IMR-90 (cell line): ENCODE measurements around the gene PPP1R16B. TPM values are rescaled to one million over a fixed set of nuclear protein-coding genes. Genes with fewer than 3 reads are reported as not detected.

ENCODE experiments used
- ATAC-seq: fragments of 200-7000 bp; cut with Tn5 transposase; 2 replicates; pipeline ENCODE4 v1.9.1; 2020; ENCODE audit warnings: low read depth, mild to moderate bottlenecking, moderate library complexity
- BruUV-seq: library from RNA; stranded (reverse); fragments of 400-500 nt; replicated peaks from 2 replicates; lab custom pipeline; 2021; lab: Mats Ljungman, UMichigan
- CTCF ChIA-PET: fragments of 300-600 bp; formaldehyde crosslinking; extraction: SDS; loops from one replicate; lab custom pipeline; 2021; ENCODE audit warnings: antibody characterized with exemption; lab: Yijun Ruan, JAX
- POLR2A ChIA-PET: fragments of 300-600 bp; sonication (Branson Sonifier 250); formaldehyde crosslinking; loops from one replicate; lab custom pipeline; 2022; ENCODE audit warnings: antibody characterized with exemption; ENCODE audit not compliant: unreplicated experiment; lab: Charles Lee
- DNase-seq: peaks from one replicate; pipeline ENCODE4 v3.0.0; 2013
- H2AFZ ChIP-seq: replicated peaks from 2 replicates; pipeline ENCODE3; 2013; ENCODE audit warnings: low read length, mild to moderate bottlenecking; ENCODE audit not compliant: poor library complexity
- H2AK5ac ChIP-seq: 2 replicates; pipeline ENCODE4 v1.6.1; 2013; ENCODE audit warnings: low read depth, low read length, inconsistent platforms
- H2AK9ac ChIP-seq: replicated peaks from 2 replicates; pipeline ENCODE3; 2013; ENCODE audit warnings: mild to moderate bottlenecking, low read depth, low read length, moderate library complexity; ENCODE audit not compliant: poor library complexity
- H2BK120ac ChIP-seq: 2 replicates; pipeline ENCODE4 v1.6.1; 2013; ENCODE audit warnings: low read depth, low read length, inconsistent platforms
- H2BK15ac ChIP-seq: 3 replicates; pipeline ENCODE4 v1.6.1; 2013; ENCODE audit warnings: low read depth, low read length, inconsistent platforms
- H2BK20ac ChIP-seq: 2 replicates; pipeline ENCODE4 v1.6.1; 2013; ENCODE audit warnings: low read depth, mild to moderate bottlenecking, inconsistent platforms, low read length, moderate library complexity
- H2BK5ac ChIP-seq: 2 replicates; pipeline ENCODE4 v1.6.1; 2013; ENCODE audit warnings: mild to moderate bottlenecking, low read depth, low read length, inconsistent platforms; ENCODE audit not compliant: poor library complexity, severe bottlenecking
- H3K14ac ChIP-seq: replicated peaks from 2 replicates; pipeline ENCODE4 v1.6.1; 2013; ENCODE audit warnings: low read depth, low read length, inconsistent platforms
- H3K18ac ChIP-seq: 2 replicates; pipeline ENCODE4 v1.6.1; 2013; ENCODE audit warnings: low read depth, low read length, control low read depth
- H3K23ac ChIP-seq: 2 replicates; pipeline ENCODE4 v1.6.1; 2013; ENCODE audit warnings: low read depth, low read length, inconsistent platforms
- H3K27ac ChIP-seq: 2 replicates; pipeline ENCODE4 v1.5.1; 2013; ENCODE audit warnings: mild to moderate bottlenecking, control low read depth, low read length; ENCODE audit not compliant: insufficient read depth
- H3K27me3 ChIP-seq: 2 replicates; pipeline ENCODE4 v1.6.1; 2013; ENCODE audit warnings: low read length; ENCODE audit not compliant: control insufficient read depth, insufficient read depth
- H3K36me3 ChIP-seq: 2 replicates; pipeline ENCODE4 v1.6.1; 2013; ENCODE audit warnings: low read length, mixed read lengths; ENCODE audit not compliant: control insufficient read depth, insufficient read depth
- H3K4ac ChIP-seq: 2 replicates; pipeline ENCODE4 v1.6.1; 2013; ENCODE audit warnings: low read depth, low read length, inconsistent platforms
- H3K4me1 ChIP-seq: 2 replicates; pipeline ENCODE4 v1.6.1; 2013; ENCODE audit warnings: low read length, mixed read lengths; ENCODE audit not compliant: control insufficient read depth, insufficient read depth
- H3K4me2 ChIP-seq: 2 replicates; pipeline ENCODE4 v1.6.1; 2013; ENCODE audit warnings: low read depth, mild to moderate bottlenecking, control low read depth, low read length, moderate library complexity
- H3K4me3 ChIP-seq: 2 replicates; pipeline ENCODE4 v1.5.1; 2013; ENCODE audit warnings: low read depth, mild to moderate bottlenecking, control low read depth, low read length, moderate library complexity; ENCODE audit not compliant: insufficient read depth
- H3K56ac ChIP-seq: 2 replicates; pipeline ENCODE4 v1.6.1; 2013; ENCODE audit warnings: low read length, inconsistent platforms; ENCODE audit not compliant: insufficient read depth; ENCODE audit errors: extremely low read depth
- H3K79me1 ChIP-seq, 2 experiments: 2 replicates each; pipeline ENCODE4 v1.6.1; 2013; ENCODE audit warnings: low read length in 2 of 2, inconsistent platforms in 1 of 2, low read depth in 1 of 2
- H3K9ac ChIP-seq: 2 replicates; pipeline ENCODE4 v1.6.1; 2013; ENCODE audit warnings: low read depth, low read length, control low read depth
- H3K9me1 ChIP-seq: 2 replicates; pipeline ENCODE4 v1.6.1; 2013; ENCODE audit warnings: low read length, inconsistent platforms; ENCODE audit not compliant: insufficient read depth
- H3K9me3 ChIP-seq: 2 replicates; pipeline ENCODE4 v1.6.1; 2013; ENCODE audit warnings: low read length; ENCODE audit not compliant: control insufficient read depth, insufficient read depth
- H4K20me1 ChIP-seq: 2 replicates; pipeline ENCODE4 v1.6.1; 2013; ENCODE audit warnings: low read length, inconsistent platforms; ENCODE audit not compliant: insufficient read depth
- H4K5ac ChIP-seq: 2 replicates; pipeline ENCODE4 v1.6.1; 2013; ENCODE audit warnings: mild to moderate bottlenecking, low read depth, low read length, control low read depth
- H4K8ac ChIP-seq, 2 experiments: 2 replicates each; pipeline ENCODE4 v1.6.1; 2013; ENCODE audit warnings: low read depth in 2 of 2, low read length in 2 of 2, control low read depth in 1 of 2, inconsistent platforms in 1 of 2
- H4K91ac ChIP-seq: 2 replicates; pipeline ENCODE4 v1.6.1; 2013; ENCODE audit warnings: low read depth, low read length, inconsistent platforms; ENCODE audit not compliant: insufficient read depth
- FOS ChIP-seq: fragments of 150-350 bp; IDR thresholded peaks from 2 replicates; pipeline ENCODE4 v1.6.1; 2016; ENCODE audit warnings: low read depth, low read length
- SMC3 ChIP-seq: fragments of 150-350 bp; IDR thresholded peaks from 2 replicates; pipeline ENCODE4 v1.6.1; 2016; ENCODE audit warnings: low read depth, mild to moderate bottlenecking, antibody characterized with exemption, low read length, moderate library complexity
- WGBS, 2 experiments: methylation state at CpG; one replicate each; pipeline versions ENCODE4 v1.1.5 to v1.1.7; 2013; ENCODE audit warnings: missing lambda C conversion rate in 2 of 2; ENCODE audit not compliant: insufficient read length in 1 of 2; ENCODE audit errors: extremely low coverage in 2 of 2; 5-methylcytosine and 5-hydroxymethylcytosine counted together
- dilution Hi-C: fragments of 300-500 bp; cut with HindIII; formaldehyde crosslinking; loops from one replicate; pipeline ENCODE4 v1.14.3; 2018; ENCODE audit warnings: low sequenced_read_pairs; ENCODE audit not compliant: unreplicated experiment
- in situ Hi-C: fragments of 300-500 bp; cut with MboI; formaldehyde crosslinking; loops from 3 replicates; pipeline ENCODE4 v1.14.3; 2019; ENCODE audit warnings: low sequenced_read_pairs, inconsistent platforms, mixed read lengths
- intact Hi-C: fragments of 100-400 bp; cut with micrococcal nuclease; formaldehyde crosslinking; loops from 2 replicates; pipeline ENCODE4 v1.10.0; 2022
- polyA plus RNA-seq, 3 experiments: library from polyadenylated mRNA; depleted of rRNA; stranded (reverse); fragments of >200 nt; gene quantifications; 2 replicates each; pipeline ENCODE4 v1.2.3, GENCODE V29; 2012; ENCODE audit warnings: low replicate concordance in 1 of 3
- total RNA-seq: library from RNA; depleted of rRNA; stranded (reverse); fragments of >200 nt; gene quantifications from 2 replicates; pipeline ENCODE4 v1.2.3, GENCODE V29; 2012

Gene PPP1R16B
- total and polyA plus RNA-seq, 2 of the 4 experiments (the other 2 are of a cell fraction) = not detected

GRCh38 chr20:38875175-38875993 is 69.9 kb downstream of the PPP1R16B start (continued):
- no peak for TF ChIP-seq FOS

GRCh38 chr20:38877483-38877882 is 72.0 kb downstream of the PPP1R16B start:
- no TSS peak for BruUV-seq
- no peak overlapping the region for H3K18ac ChIP-seq
- no peak overlapping the region for H2BK5ac ChIP-seq
- H3K56ac ChIP-seq = no peak overlapping the region
- no peak overlapping the region for H3K4me3 ChIP-seq
- in situ Hi-C loops (no loop called here), intact Hi-C loops (no loop called here), dilution Hi-C loops (no loop called here)
- no peak overlapping the region for H4K5ac ChIP-seq
- no peak overlapping the region for H2AK5ac ChIP-seq
- ChIA-PET POLR2A (no interaction called here), CTCF (no interaction called here)
- no peak for TF ChIP-seq SMC3
- no peak overlapping the region for H2BK120ac ChIP-seq
- H2BK15ac ChIP-seq = no peak overlapping the region
- no peak overlapping the region for H4K8ac ChIP-seq
- ATAC-seq (no peak), DNase-seq (no peak)
- no CpG with 5 or more reads among the region's 6 CpGs for WGBS, 2 experiments
- no peaks in the 10 kb centered on the region for H3K4me1 ChIP-seq
- no peaks in the 10 kb centered on the region for H3K9me1 ChIP-seq
- no peaks in the 10 kb centered on the region for H4K20me1 ChIP-seq
- no peaks in the 10 kb centered on the region for H3K36me3 ChIP-seq
- H2BK20ac ChIP-seq = no peak overlapping the region
- no peak overlapping the region for H4K91ac ChIP-seq
- no peak overlapping the region for H3K14ac ChIP-seq
- H3K4ac ChIP-seq = no peak overlapping the region
- H2AK9ac ChIP-seq = no peak overlapping the region
- peaks cover 5% of the 10 kb centered on the region; the same call in 1 of the 2 replicates for H3K27me3 ChIP-seq
- H2AFZ ChIP-seq = no peak overlapping the region
- no peak overlapping the region for H3K23ac ChIP-seq
- H3K9me3 ChIP-seq = no peaks in the 10 kb centered on the region
- no peak overlapping the region for H3K27ac ChIP-seq
- H3K79me1 ChIP-seq = no peaks in the 10 kb centered on the region
- no peak overlapping the region for H3K4me2 ChIP-seq
- H3K9ac ChIP-seq = no peak overlapping the region
